ENCODE data around the gene SSUH2.

GRCh38 chr3:8606701-8607231 lies 37.8 kb downstream of the SSUH2 start:
- TF ChIP-seq E2F6 (IDR thresholded peaks at IDR 0.05; ENCODE audit: borderline replicate concordance in 1 of 2, extremely low read depth in 1 of 2, insufficient read depth in 1 of 2, insufficient read length in 1 of 2, low read depth in 1 of 2, low read length in 1 of 2, poor library complexity in 1 of 2, severe bottlenecking in 1 of 2) (no peak), SIN3A (IDR thresholded peaks at IDR 0.05; ENCODE audit: borderline replicate concordance in 2 of 2, control insufficient read depth in 1 of 2, low read depth in 2 of 2, low read length in 2 of 2) (no peak), YY1 (IDR thresholded peaks at IDR 0.05; ENCODE audit: borderline replicate concordance in 1 of 3, control insufficient read depth in 1 of 3, extremely low read depth in 1 of 3, insufficient read depth in 3 of 3, insufficient read length in 1 of 3, insufficient replicate concordance in 2 of 3, low read depth in 1 of 3, low read length in 2 of 3) (no peak), ZFPM2 (CRISPR knock-in tag; IDR thresholded peaks at IDR 0.05) (no peak), CBX1 (IDR thresholded peaks at IDR 0.05; ENCODE audit: low read depth) (no peak), KAT7 (CRISPR knock-in tag; IDR thresholded peaks at IDR 0.05; ENCODE audit: borderline replicate concordance) (no peak), MAX (CRISPR knock-in tag; IDR thresholded peaks at IDR 0.05) (no peak), NEUROD1 (IDR thresholded peaks at IDR 0.05; ENCODE audit: borderline replicate concordance, low read depth, low read length, partially characterized antibody) (no peak), TGIF2 (CRISPR knock-in tag; IDR thresholded peaks at IDR 0.05) (no peak), KAT2B (IDR thresholded peaks at IDR 0.05; ENCODE audit: low read depth, low read length) (no peak), CTCF (IDR thresholded peaks at IDR 0.05 in 2 of 3, conservative IDR thresholded peaks at IDR 0.05 in 1 of 3; ENCODE audit: insufficient read depth in 2 of 3, low read depth in 1 of 3, low read length in 3 of 3) (no peak), RBFOX2 (IDR thresholded peaks at IDR 0.05; ENCODE audit: low read depth, low read length) (no peak), NCOA1 (IDR thresholded peaks at IDR 0.05; ENCODE audit: low read depth) (no peak), NFE2L1 (tag; IDR thresholded peaks at IDR 0.05; ENCODE audit: borderline replicate concordance, low read depth) (no peak)

All from K562 (cell line).